OCI-LY7 (cell line): ENCODE data around the gene ZNF335.

Experiments used
- CTCF ChIP-seq: fragments of 200-600 bp; sonication (generic); conservative IDR thresholded peaks from 2 replicates; pipeline ENCODE4 v1.5.1; 2014; ENCODE audit warnings: mild to moderate bottlenecking, antibody characterized with exemption, low read length, moderate library complexity, mixed read lengths
- EZH2phosphoT487 ChIP-seq: fragments of 200-600 bp; sonication (generic); IDR thresholded peaks from 2 replicates; pipeline ENCODE4 v1.6.1; 2018; ENCODE audit warnings: low read depth, borderline replicate concordance, mild to moderate bottlenecking, mixed run types, antibody characterized with exemption, low read length, moderate library complexity, mixed read lengths

DNA sequence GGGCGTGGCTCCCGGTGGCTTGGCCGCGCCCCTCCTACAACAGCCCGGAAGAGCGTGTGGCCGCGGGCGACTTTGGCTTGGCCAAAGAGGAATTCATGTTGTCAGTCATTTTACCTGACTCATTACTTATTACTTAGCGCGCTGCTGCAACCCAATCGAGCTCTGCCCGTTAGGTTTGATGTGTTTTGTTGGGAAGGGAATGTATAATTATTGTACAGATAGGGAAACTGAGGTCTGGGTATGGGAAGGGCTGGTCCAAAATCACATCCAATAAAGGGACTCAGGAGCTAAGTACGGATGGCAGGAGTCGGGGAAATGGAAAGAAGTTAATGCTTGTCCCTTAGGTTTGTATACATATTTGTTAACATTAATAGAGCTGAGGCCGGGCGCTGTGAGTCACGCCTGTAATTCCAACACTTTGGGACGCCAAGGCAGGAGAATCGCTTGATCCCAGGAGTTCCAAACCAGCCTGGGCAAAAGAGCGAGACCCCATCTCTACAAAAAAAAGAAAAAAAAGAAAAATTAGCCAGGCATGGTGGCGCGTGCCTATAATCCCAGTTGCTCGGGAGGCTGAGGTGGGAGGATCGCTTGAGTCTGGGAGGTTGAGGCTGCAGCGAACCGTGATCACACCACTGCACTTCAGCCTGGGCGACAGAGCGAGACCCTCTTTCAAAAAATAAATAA is 639 bp upstream of the ZNF335 start:
- TF ChIP-seq CTCF (no peak), EZH2phosphoT487 (no peak)
